NAMALWA (cell line): ENCODE data around the gene FAM162A.

Experiments used
- DNase-seq: peaks from one replicate; pipeline ENCODE4 v3.0.0-alpha.2; 2015; ENCODE audit warnings: low spot score

The FAM162A gene

GRCh38 chr3:122389197-122389596 is 5.2 kb downstream of the FAM162A start:
- no peak for DNase-seq

GRCh38 chr3:122389892-122390291 is 5.9 kb downstream of the FAM162A start:
- no peak for DNase-seq

GRCh38 chr3:122390665-122391064 is 6.7 kb downstream of the FAM162A start:
- no peak for DNase-seq

GRCh38 chr3:122391681-122392446 is 7.9 kb downstream of the FAM162A start:
- DNase-seq: no peak

GRCh38 chr3:122392868-122393844 is 9.2 kb downstream of the FAM162A start:
- peak; percentile 70 for DNase-seq

GRCh38 chr3:122394173-122394572 is 10.2 kb downstream of the FAM162A start:
- no peak for DNase-seq

- DNase-seq: no peak
Observed at GRCh38 chr3:122395582-122395981, 11.6 kb downstream of the FAM162A start.

- DNase-seq: no peak
Observed at GRCh38 chr3:122396511-122396910, 12.5 kb downstream of the FAM162A start.

- no peak for DNase-seq
Observed at GRCh38 chr3:122397201-122397600, 13.2 kb downstream of the FAM162A start.

- DNase-seq: no peak
Observed at GRCh38 chr3:122398920-122399319, 14.9 kb downstream of the FAM162A start.

GRCh38 chr3:122403489-122403888 is 19.5 kb downstream of the FAM162A start:
- DNase-seq: no peak

GRCh38 chr3:122405015-122405414 is 21.0 kb downstream of the FAM162A start:
- no peak for DNase-seq

- DNase-seq: no peak
Observed at GRCh38 chr3:122406198-122406597, 22.2 kb downstream of the FAM162A start.

- DNase-seq: no peak
Observed at GRCh38 chr3:122407946-122408345, 24.0 kb downstream of the FAM162A start.

- no peak for DNase-seq
Observed at GRCh38 chr3:122409446-122409845, 25.5 kb downstream of the FAM162A start.

GRCh38 chr3:122410111-122410510 is 26.1 kb downstream of the FAM162A start:
- no peak for DNase-seq

GRCh38 chr3:122410639-122411038 is 26.7 kb downstream of the FAM162A start:
- no peak for DNase-seq

GRCh38 chr3:122414391-122414790 is 30.4 kb downstream of the FAM162A start:
- no peak for DNase-seq

- peak; percentile 93 for DNase-seq
Observed at GRCh38 chr3:122415104-122415744, 31.2 kb downstream of the FAM162A start.

GRCh38 chr3:122415762-122416654 is 32.0 kb downstream of the FAM162A start, which contains the start of gene WDR5B:
WDR5B (minus strand) TSS chr3:122416062; CDS start chr3:122415528, 534 bp downstream.
- DNase-seq: peak; percentile 99

GRCh38 chr3:122416966-122417365 is 33.0 kb downstream of the FAM162A start:
- DNase-seq: no peak
